HG02884 (cell line): Measurements from ENCODE around the gene ERC1.

Source experiments
- ATAC-seq: cut with Tn5 transposase; IDR thresholded peaks from one replicate; pipeline ENCODE4 v1.9.1; 2021; ENCODE audit warnings: mild to moderate bottlenecking, moderate library complexity; ENCODE audit not compliant: unreplicated experiment

Gene ERC1

GRCh38 chr12:1377117-1377516 lies 386.1 kb downstream of the ERC1 start:
- no peak for ATAC-seq

GRCh38 chr12:1377681-1378080 lies 386.7 kb downstream of the ERC1 start:
- no peak for ATAC-seq

- ATAC-seq: no peak
Observed at GRCh38 chr12:1380171-1380851, 389.3 kb downstream of the ERC1 start.

- no peak for ATAC-seq
Observed at GRCh38 chr12:1382151-1382550, 391.1 kb downstream of the ERC1 start.

- no peak for ATAC-seq
Observed at GRCh38 chr12:1382826-1383225, 391.8 kb downstream of the ERC1 start.

- ATAC-seq: no peak
Observed at GRCh38 chr12:1383758-1384157, 392.7 kb downstream of the ERC1 start.

- ATAC-seq: no peak
Observed at GRCh38 chr12:1384910-1385309, 393.9 kb downstream of the ERC1 start.

- ATAC-seq: no peak
Observed at GRCh38 chr12:1391722-1392121, 400.7 kb downstream of the ERC1 start.

- no peak for ATAC-seq
Observed at GRCh38 chr12:1395421-1395955, 404.5 kb downstream of the ERC1 start.

GRCh38 chr12:1398673-1399072 lies 407.6 kb downstream of the ERC1 start:
- no peak for ATAC-seq

- ATAC-seq: no peak
Observed at GRCh38 chr12:1401891-1402290, 410.9 kb downstream of the ERC1 start.

GRCh38 chr12:1403417-1403816 lies 412.4 kb downstream of the ERC1 start:
- ATAC-seq: no peak

GRCh38 chr12:1405619-1406018 lies 414.6 kb downstream of the ERC1 start:
- ATAC-seq: no peak

GRCh38 chr12:1410794-1411193 lies 419.8 kb downstream of the ERC1 start:
- no peak for ATAC-seq

GRCh38 chr12:1413930-1414329 lies 422.9 kb downstream of the ERC1 start:
- ATAC-seq: no peak

GRCh38 chr12:1418144-1418543 lies 427.1 kb downstream of the ERC1 start:
- ATAC-seq: no peak

- ATAC-seq: no peak
Observed at GRCh38 chr12:1419849-1420371, 428.9 kb downstream of the ERC1 start.

GRCh38 chr12:1421091-1421846 lies 430.2 kb downstream of the ERC1 start:
- no peak for ATAC-seq

- ATAC-seq: no peak
Observed at GRCh38 chr12:1422604-1423315, 431.7 kb downstream of the ERC1 start.

GRCh38 chr12:1424674-1425395 lies 433.8 kb downstream of the ERC1 start:
- ATAC-seq: no peak

- ATAC-seq: no peak
Observed at GRCh38 chr12:1425396-1425729, 434.3 kb downstream of the ERC1 start.
